Activated CD8-positive, alpha-beta memory T cell treated with anti-CD3 and anti-CD28 coated beads, Interleukin-2, amount 50 U/mL, for 1 hour (primary cell): ENCODE data around the gene IGF2R.
"Not testable (repeated sequence)": the region's sequence is repeated elsewhere in the genome, so short reads cannot be mapped to it uniquely, and the experiment has no call there.

Source experiments
- DNase-seq: peaks from one replicate; pipeline ENCODE4 v3.0.0-alpha.2; 2020; ENCODE audit errors: extremely low read depth

IGF2R gene

DNA sequence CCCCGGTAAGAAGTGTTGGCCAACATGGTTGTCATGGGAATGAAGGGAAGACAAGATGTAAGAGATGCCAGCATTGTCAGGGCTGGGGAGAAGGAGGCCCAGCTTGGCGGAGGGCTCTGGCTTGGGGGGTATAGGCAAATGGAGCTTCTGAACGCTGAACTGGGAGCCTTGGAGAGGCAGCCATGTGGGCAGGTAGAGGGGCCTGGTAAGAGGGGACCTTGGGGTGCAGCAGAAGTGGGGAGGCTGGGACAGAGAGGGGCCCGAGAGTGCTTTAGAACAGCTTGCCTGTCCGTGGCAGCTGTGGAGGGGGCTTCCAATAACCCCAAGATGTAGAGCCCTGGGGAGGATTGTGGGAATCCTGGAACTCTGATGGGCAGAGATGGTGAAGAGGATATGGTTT, 155.7 kb downstream of the IGF2R start:
- DNase-seq: no peak

DNA sequence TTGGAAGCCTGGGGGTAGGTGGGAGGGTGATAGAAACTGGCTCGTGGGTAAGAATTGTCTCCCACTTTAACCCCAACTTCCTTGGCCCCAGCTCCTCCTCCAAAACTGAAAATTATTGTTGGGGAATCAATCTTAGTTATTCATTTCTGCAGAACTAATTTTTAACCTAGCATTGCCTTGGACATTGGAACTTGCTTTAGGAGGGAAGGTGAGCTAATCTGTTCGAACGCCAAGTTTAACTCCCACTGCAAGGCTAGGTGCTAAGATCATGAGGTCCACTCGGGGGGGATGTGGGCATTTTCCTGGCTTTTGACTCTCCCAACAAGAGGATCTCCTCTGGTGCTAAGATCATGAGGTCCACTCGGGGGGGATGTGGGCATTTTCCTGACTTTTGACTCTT, 156.2 kb downstream of the IGF2R start:
- not testable (repeated sequence) for DNase-seq

DNA sequence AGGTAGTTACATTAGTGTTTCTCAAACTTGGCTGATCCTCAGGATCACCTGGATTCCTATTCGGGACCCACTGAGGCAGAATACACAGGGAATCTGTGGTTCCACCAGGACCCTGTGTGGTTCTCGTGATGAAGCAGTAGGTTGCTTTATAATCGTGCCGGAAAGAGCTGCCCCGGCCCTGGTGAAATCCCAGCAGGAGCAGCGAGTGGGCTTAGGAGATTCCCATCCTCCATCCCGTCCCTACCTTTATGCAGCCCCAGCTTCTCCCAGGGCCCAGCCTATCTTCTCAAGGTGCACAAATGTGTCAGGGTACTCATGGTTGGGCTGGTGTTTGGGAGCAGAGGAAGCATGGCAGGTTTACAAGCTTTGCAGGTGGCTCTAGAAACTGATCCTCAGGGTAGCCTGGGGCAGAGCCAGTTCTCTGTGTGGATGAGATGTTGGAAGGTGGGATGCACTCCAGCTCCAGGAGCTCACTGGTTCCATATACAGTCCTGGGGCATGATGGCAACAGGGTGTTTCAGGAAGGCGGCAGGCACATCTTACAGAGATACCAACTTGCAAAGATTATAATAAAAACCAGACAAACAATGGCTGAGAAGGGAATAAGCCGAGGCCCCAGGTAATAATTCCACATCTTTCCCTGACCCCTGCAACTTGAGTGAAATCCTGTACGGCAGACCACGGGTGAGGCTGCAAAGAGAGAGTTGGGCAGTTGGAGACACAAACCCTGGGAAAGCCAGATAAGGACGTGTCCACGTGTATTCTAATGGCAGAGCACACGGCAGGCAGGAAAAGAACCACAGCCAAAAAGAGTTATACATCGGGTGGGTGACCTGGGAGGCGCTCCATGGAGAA, 158.6 kb downstream of the IGF2R start:
- no peak for DNase-seq

- DNase-seq: no peak
Measured at GRCh38 chr6:160128125-160128683, 159.3 kb downstream of the IGF2R start.

DNA sequence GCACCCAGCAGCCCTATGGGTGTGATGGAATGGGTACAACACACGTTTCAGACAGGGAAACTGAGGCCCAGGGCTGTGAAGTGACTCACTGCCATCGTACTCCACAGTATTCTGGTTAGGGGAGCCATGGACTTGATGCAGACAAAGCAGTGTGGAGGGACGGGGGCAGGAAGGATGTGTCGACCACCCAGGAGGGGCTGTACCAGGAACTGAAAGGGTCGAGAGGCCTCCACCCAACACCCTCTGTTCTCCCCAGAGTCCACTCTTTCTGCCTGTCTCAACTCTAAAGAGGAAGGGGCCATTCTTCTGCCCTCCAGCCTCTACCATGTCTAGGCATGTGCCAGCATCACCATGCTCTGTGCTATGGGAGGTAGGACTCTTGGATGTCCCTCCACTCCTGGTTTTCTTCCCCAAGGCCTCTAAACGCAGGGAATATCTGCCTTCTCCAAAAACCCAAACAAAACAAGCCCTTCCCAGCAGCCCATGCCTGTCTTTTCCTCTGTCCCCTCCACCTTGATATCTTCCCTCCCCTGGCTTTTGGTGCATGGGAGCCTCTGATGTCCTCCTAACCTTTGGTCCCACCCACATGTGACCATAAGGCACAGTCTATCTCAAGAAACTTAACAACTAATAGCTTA, 160.1 kb downstream of the IGF2R start:
- no peak for DNase-seq

DNA sequence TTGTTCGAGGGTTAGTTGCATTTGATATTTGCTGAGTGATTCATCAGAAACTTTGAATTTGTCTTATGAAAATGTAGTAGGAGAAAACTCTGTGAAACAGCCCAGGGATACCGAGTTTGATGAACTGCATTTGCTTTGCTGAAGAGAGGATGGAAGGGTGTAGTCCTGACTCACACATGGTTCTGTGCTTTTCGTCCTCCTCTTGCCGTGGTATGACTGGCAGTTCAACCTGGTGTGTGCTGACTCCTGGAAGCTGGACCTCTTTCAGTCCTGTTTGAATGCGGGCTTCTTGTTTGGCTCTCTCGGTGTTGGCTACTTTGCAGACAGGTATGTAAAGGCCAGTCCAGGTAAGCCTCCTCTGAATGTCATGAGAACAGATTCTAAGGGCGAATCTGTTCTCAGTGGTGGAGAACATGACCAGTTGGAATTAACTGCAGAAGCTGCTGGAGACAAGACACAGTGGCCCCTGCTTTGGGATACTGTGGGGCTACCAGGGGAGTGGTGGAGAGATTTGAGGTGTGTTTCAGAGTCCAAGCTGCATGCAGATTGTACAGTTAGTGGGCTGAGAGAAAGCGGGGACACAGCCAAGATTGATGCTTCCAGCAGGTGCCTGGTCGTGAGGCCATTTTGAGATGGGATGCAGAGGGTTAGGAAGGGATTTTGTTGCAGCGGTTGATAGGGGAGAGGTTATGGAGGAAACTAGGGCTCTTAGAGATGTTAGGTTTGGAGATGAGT, 161.2 kb downstream of the IGF2R start:
- DNase-seq: no peak

GRCh38 chr6:160130729-160131484, 162.0 kb downstream of the IGF2R start:
- DNase-seq: no peak

DNA sequence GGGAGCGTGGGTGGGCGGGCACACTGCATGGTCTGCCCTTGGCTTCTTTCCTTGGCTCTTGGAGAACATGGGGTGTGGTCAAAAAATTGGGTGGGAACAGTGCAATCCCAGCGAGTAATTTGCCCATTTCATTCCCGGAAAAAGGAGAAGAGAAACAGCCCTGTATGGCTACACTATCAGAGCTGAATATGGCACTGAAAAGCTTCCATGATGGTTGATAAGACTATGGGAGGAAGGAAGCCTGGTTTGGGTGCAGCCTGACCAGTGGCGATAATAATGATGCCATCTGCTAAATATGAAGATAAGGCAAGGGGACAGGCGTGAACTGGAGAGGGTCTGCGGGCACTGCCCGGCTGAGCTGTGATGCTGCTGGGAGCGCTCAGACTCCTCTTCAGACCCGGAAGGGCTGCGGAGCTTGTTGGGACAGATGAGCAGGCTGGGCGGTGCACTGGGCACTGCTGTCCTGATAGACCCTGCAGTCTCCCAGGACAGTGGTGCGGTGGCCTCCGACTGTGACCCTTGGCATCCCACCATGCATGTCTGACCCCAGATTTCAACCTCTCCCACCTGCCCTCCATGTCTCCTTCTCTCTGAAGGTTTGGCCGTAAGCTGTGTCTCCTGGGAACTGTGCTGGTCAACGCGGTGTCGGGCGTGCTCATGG, 162.9 kb downstream of the IGF2R start:
- DNase-seq: no peak

GRCh38 chr6:160132297-160132637, 163.4 kb downstream of the IGF2R start:
- no peak for DNase-seq

DNA sequence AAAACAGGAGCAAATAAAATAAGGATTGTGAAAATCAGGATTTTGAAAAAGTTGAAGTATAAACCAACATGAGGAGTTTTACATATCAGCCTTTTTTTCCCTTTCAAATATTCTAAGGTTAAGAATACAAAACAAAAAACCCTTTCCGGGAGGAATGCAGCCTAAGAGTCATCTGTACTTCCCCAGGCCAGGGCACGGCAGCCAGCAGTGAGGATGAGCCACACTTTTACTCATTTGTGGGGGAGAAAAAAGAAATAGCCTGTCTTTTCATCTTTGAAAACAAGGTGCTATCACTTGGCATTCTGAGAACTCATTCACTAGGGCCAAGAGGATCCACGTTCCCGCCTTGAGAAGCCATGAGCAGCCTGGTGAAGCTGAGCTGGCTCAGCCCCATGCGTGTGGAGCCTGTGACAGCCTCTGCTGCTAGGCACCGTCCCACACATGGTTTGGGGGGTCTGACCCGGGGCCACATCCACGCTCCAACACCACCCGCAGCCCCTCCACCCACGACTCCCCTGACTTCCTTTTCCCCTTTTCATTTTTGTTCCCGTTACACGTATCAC, 164.0 kb downstream of the IGF2R start:
- no peak for DNase-seq

GRCh38 chr6:160133441-160134336, 164.8 kb downstream of the IGF2R start:
- no peak for DNase-seq

GRCh38 chr6:160134337-160134751, 165.5 kb downstream of the IGF2R start:
- not testable (repeated sequence) for DNase-seq

DNA sequence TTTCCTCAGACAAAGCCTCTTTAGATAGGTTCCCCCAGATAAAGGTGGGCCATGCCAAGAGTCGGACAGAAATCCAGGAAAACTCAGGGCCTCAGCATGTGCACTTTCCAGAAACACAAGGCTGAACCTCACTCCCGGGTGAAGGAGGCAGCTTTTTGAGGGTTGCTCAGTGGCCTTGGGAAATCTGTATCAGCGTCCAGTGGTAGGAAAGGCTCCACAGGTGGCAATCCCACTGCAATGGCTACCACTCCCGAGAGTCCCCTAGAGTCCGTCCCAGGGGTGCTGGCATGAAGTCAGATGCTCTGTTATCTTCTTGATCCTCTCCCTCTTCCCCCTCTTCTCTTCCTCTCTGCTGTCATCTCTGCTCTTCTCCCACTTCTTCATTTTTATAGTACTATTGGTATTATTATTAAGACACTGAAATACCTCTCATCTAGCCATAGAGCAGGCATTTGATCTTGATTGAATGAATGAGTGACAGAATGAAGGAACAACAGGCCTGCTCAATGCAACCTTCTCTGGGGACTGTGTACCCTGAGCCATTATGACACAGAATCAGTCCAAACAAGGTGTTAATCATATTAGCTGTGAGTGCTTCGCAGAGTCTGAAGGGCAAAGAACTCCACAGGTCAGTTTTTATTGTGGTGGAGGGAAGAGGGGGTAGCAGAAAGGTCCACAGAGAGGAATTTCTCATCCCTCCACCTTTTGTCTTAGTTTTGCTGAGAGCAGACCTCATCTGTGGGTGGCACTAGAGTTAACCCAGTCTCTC, 166.1 kb downstream of the IGF2R start:
- DNase-seq: no peak

DNA sequence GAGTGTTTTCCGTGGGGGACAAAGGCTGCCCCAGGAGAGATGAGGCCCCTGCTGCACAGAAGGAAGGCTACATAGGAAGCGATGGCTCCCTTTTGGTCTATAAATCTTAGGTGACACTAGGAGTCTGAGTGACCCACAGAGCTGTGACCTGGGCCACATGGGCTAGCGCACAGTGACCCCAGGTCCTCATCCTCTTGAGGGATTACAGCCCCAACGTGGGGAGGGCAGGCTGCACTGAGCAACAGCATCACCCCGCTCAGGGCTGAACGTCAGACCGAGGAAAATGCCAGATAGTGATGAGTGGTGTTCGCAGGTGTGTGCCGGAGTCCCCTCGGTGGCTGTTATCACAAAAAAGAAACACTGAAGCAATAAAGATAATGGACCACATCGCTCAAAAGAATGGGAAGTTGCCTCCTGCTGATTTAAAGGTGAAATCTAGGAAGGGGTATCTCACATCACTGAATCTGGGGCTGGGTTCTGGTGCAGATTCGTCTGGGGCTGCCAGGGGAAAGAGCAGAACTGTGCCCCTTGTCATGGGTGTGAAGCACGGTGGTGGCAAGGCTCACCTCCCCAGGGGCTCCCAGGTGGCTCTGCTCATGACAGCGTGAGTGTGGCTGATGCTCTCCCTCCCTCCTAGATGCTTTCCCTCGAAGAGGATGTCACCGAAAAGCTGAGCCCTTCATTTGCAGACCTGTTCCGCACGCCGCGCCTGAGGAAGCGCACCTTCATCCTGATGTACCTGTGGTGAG, 167.2 kb downstream of the IGF2R start:
- DNase-seq: no peak

DNA sequence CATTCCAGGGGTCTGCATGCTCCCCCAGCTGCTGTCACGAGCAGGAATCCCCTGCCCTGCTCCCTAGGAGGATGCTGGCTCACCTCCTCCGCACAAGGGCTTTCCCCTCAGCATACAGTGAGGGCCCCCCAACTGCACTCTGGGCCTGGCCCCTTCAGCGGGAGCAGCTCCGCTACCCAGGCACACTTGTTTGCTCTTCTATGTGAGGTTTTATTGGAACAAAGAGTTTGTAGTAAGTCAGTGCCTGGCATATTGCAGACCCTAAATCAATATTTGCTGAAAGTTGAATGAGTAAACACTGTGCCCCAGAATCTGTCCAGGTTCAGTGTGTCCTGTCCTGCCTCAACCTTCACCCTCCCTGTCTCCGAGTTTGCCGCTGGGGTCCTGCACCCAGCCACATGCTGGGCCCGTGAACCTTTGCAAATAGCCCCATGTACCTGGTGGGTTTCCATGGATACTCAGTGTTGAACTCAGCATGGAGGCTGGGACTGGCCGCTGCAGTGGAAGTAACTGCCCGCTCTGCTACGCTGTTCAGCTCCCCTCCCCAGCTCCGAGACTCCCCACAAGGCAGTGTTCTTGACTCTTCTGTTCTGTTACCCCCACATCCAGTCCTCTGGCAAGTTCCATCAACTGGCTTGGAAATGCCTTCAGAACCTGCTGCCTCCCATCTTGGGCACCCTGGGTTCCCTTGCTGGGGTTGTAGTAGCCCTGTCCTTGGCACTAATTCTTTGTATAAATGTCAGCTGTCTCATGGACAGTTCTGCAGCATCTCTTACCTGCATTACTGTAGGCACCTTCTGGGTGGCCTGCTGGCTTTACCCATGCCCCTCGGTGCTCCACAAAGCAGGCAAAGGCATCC, 168.5 kb downstream of the IGF2R start:
- DNase-seq: no peak

DNA sequence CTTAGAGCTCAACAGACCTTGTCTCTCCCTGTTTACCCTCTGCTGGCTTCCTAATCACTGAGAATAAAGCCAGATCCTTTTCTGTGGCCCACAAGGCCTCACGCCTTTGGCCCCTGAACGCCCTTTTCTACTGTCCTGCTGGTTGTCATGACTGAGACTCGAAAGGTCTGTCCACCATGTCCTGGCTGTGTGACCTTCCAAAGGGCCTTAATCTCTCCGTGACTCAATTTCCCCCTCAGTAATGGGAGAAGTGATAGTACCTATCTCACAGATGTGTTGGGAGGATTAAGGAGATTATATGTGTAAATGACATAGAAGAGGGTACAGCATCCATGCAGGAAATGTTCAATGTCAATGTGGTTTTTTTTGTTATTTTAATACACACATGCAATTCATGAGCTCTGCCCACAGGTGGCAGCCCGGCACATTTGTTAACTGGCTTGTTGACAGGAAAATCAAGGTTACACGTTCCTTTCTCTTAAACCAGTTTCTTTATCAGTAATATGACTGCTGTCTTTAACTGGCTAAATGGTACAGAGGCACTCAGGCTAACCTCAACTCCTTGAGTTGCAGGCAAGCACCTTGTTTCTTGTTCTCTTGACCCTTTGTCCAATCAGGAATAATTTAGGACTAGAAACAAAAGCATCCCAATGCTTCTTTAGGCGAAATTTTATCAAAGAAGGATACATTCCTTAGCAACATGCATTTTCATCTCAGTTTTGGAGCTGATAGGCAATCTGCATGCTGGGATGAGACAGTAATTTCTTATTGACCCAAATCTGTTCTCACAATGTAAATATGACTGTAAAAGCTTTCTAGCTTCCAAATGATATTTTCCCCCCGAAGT, 169.3 kb downstream of the IGF2R start:
- peak; percentile 4 for DNase-seq
